T-helper 2 cell treated with Interferon-gamma antibody and Interleukin-4, amounts not matched to agents 5 μg/mL and 100 μg/mL, for 36 hours (primary cell): Measurements from ENCODE around the gene ZDHHC11.

Source experiments
- DNase-seq: peaks from one replicate; pipeline ENCODE4 v3.0.0; 2021; ENCODE audit warnings: low spot score
- H3K27ac Mint-ChIP-seq: one replicate; pipeline ENCODE4 v1.8.0; 2021; ENCODE audit warnings: mild to moderate bottlenecking, mixed read lengths
- H3K27me3 Mint-ChIP-seq: one replicate; pipeline ENCODE4 v1.8.0; 2021; ENCODE audit warnings: low read depth, mixed read lengths
- H3K36me3 Mint-ChIP-seq: one replicate; pipeline ENCODE4 v1.8.0; 2021; ENCODE audit warnings: low read depth, mixed read lengths
- H3K4me1 Mint-ChIP-seq: one replicate; pipeline ENCODE4 v1.8.0; 2021; ENCODE audit warnings: low read depth, mixed read lengths
- H3K4me3 Mint-ChIP-seq: one replicate; pipeline ENCODE4 v1.8.0; 2022; ENCODE audit warnings: mild to moderate bottlenecking, moderate library complexity, mixed read lengths
- H3K9me3 Mint-ChIP-seq: one replicate; pipeline ENCODE4 v1.8.0; 2021; ENCODE audit warnings: mixed read lengths

The ZDHHC11 gene

GRCh38 chr5:850511-851006 is at the start of gene ZDHHC11:
Gene ZDHHC11, minus strand, starts transcription at chr5:850986. Its CDS starts 384 bp downstream, at chr5:850602.
- Mint-ChIP-seq H3K4me3 (no peak within 1 kb of the TSS), H3K27ac (no peak within 1 kb of the TSS), H3K4me1 (no peaks in the 10 kb centered on the region), H3K27me3 (no peaks in the 10 kb centered on the region), H3K36me3 (no peaks in the 10 kb centered on the region), H3K9me3 (no peaks in the 10 kb centered on the region)
- no peak for DNase-seq

- Mint-ChIP-seq H3K9me3 (no peaks in the 10 kb centered on the region), H3K4me1 (peaks cover 30% of the 10 kb centered on the region), H3K27me3 (no peaks in the 10 kb centered on the region), H3K4me3 (peak overlapping the region; percentile 84), H3K36me3 (peaks cover 39% of the 10 kb centered on the region), H3K27ac (peak overlapping the region; percentile 77)
- no peak for DNase-seq
Measured at GRCh38 chr5:893711-894110, 42.9 kb upstream of the ZDHHC11 start.

GRCh38 chr5:893137-893506 is 42.3 kb upstream of the ZDHHC11 start:
- H3K9me3 Mint-ChIP-seq, result no peaks in the 10 kb centered on the region
- H3K36me3 Mint-ChIP-seq, result peaks cover 45% of the 10 kb centered on the region
- DNase-seq, result no peak
- H3K4me1 Mint-ChIP-seq, result peaks cover 34% of the 10 kb centered on the region
- H3K27me3 Mint-ChIP-seq, result no peaks in the 10 kb centered on the region
- H3K27ac Mint-ChIP-seq, result peak overlapping the region; percentile 77
- H3K4me3 Mint-ChIP-seq, result peak overlapping the region; percentile 84

GRCh38 chr5:892394-893136 is 41.8 kb upstream of the ZDHHC11 start, which contains the start of the genes BRD9 and TRIP13:
Gene BRD9, minus strand, starts transcription at chr5:892801. Its CDS starts 144 bp downstream, at chr5:892657.
Gene TRIP13, plus strand, starts transcription at chr5:892884. Its CDS starts 115 bp downstream, at chr5:892999.
- Mint-ChIP-seq H3K4me3 (peak within 1 kb of the TSS; percentile 92), H3K27ac (peak within 1 kb of the TSS; percentile 91), H3K4me1 (peaks cover 36% of the 10 kb centered on the region), H3K36me3 (peaks cover 49% of the 10 kb centered on the region), H3K9me3 (no peaks in the 10 kb centered on the region), H3K27me3 (no peaks in the 10 kb centered on the region)
- DNase-seq, result peak; percentile 88

GRCh38 chr5:891837-892393 is 41.1 kb upstream of the ZDHHC11 start:
- no peak for DNase-seq
- Mint-ChIP-seq H3K27ac (peak overlapping the region; percentile 91), H3K4me1 (peaks cover 37% of the 10 kb centered on the region), H3K36me3 (peaks cover 55% of the 10 kb centered on the region), H3K4me3 (peak overlapping the region; percentile 92), H3K9me3 (no peaks in the 10 kb centered on the region), H3K27me3 (no peaks in the 10 kb centered on the region)

GRCh38 chr5:891117-891836 is 40.5 kb upstream of the ZDHHC11 start:
- peaks cover 57% of the 10 kb centered on the region for H3K36me3 Mint-ChIP-seq
- peak overlapping the region; percentile 92 for H3K4me3 Mint-ChIP-seq
- no peak for DNase-seq
- H3K9me3 Mint-ChIP-seq, result no peaks in the 10 kb centered on the region
- no peaks in the 10 kb centered on the region for H3K27me3 Mint-ChIP-seq
- H3K27ac Mint-ChIP-seq, result peak overlapping the region; percentile 91
- H3K4me1 Mint-ChIP-seq, result peaks cover 34% of the 10 kb centered on the region

- H3K27ac Mint-ChIP-seq, result no peak overlapping the region
- no peak overlapping the region for H3K4me3 Mint-ChIP-seq
- peaks cover 65% of the 10 kb centered on the region for H3K36me3 Mint-ChIP-seq
- H3K27me3 Mint-ChIP-seq, result no peaks in the 10 kb centered on the region
- peaks cover 25% of the 10 kb centered on the region for H3K4me1 Mint-ChIP-seq
- DNase-seq, result no peak
- no peaks in the 10 kb centered on the region for H3K9me3 Mint-ChIP-seq
Measured at GRCh38 chr5:889075-889710, 38.4 kb upstream of the ZDHHC11 start.

- DNase-seq, result no peak
- peaks cover 69% of the 10 kb centered on the region for H3K36me3 Mint-ChIP-seq
- H3K27ac Mint-ChIP-seq, result no peak overlapping the region
- H3K9me3 Mint-ChIP-seq, result no peaks in the 10 kb centered on the region
- H3K27me3 Mint-ChIP-seq, result no peaks in the 10 kb centered on the region
- peaks cover 20% of the 10 kb centered on the region for H3K4me1 Mint-ChIP-seq
- no peak overlapping the region for H3K4me3 Mint-ChIP-seq
Measured at GRCh38 chr5:888638-889035, 37.9 kb upstream of the ZDHHC11 start.

- DNase-seq, result no peak
- H3K27ac Mint-ChIP-seq, result no peak overlapping the region
- H3K9me3 Mint-ChIP-seq, result peaks cover 2% of the 10 kb centered on the region
- H3K36me3 Mint-ChIP-seq, result peaks cover 74% of the 10 kb centered on the region
- H3K4me1 Mint-ChIP-seq, result peaks cover 16% of the 10 kb centered on the region
- H3K27me3 Mint-ChIP-seq, result no peaks in the 10 kb centered on the region
- no peak overlapping the region for H3K4me3 Mint-ChIP-seq
Measured at GRCh38 chr5:887947-888637, 37.3 kb upstream of the ZDHHC11 start.

- H3K9me3 Mint-ChIP-seq, result peaks cover 14% of the 10 kb centered on the region
- peaks cover 84% of the 10 kb centered on the region for H3K36me3 Mint-ChIP-seq
- H3K4me1 Mint-ChIP-seq, result peaks cover 27% of the 10 kb centered on the region
- DNase-seq, result no peak
- H3K4me3 Mint-ChIP-seq, result no peak overlapping the region
- no peak overlapping the region for H3K27ac Mint-ChIP-seq
- peaks cover 4% of the 10 kb centered on the region for H3K27me3 Mint-ChIP-seq
Measured at GRCh38 chr5:886716-887325, 36.0 kb upstream of the ZDHHC11 start.

- Mint-ChIP-seq H3K36me3 (peaks cover 85% of the 10 kb centered on the region), H3K27ac (no peak overlapping the region), H3K27me3 (peaks cover 4% of the 10 kb centered on the region), H3K4me3 (no peak overlapping the region), H3K9me3 (peaks cover 14% of the 10 kb centered on the region), H3K4me1 (peaks cover 24% of the 10 kb centered on the region)
- DNase-seq, result no peak
Measured at GRCh38 chr5:886036-886435, 35.2 kb upstream of the ZDHHC11 start.

- DNase-seq, result no peak
- Mint-ChIP-seq H3K27ac (no peak overlapping the region), H3K36me3 (peaks cover 87% of the 10 kb centered on the region), H3K4me1 (peaks cover 24% of the 10 kb centered on the region), H3K27me3 (peaks cover 4% of the 10 kb centered on the region), H3K4me3 (no peak overlapping the region), H3K9me3 (peaks cover 14% of the 10 kb centered on the region)
Measured at GRCh38 chr5:885529-885928, 34.7 kb upstream of the ZDHHC11 start.

GRCh38 chr5:885127-885442 is 34.3 kb upstream of the ZDHHC11 start:
- Mint-ChIP-seq H3K9me3 (peaks cover 14% of the 10 kb centered on the region), H3K27ac (no peak overlapping the region), H3K4me3 (no peak overlapping the region), H3K4me1 (peaks cover 24% of the 10 kb centered on the region), H3K36me3 (peaks cover 87% of the 10 kb centered on the region), H3K27me3 (peaks cover 4% of the 10 kb centered on the region)
- no peak for DNase-seq
